ENCODE measurements around the gene PLXND1.
A peak's percentile ranks its signal among the peaks of the same experiment; 100 is the strongest.

Gene PLXND1

GRCh38 chr3:129628169-129628522 lies 21.7 kb upstream of the PLXND1 start:
- no peak for DNase-seq (ENCODE audit: low spot score)

GRCh38 chr3:129627350-129628168 lies 21.1 kb upstream of the PLXND1 start:
- DNase-seq (ENCODE audit: low spot score), result peak; percentile 68

GRCh38 chr3:129626744-129627349 lies 20.4 kb upstream of the PLXND1 start:
- peak; percentile 52 for DNase-seq (ENCODE audit: low spot score)

GRCh38 chr3:129625072-129625874 lies 18.8 kb upstream of the PLXND1 start:
- DNase-seq (ENCODE audit: low spot score), result no peak

GRCh38 chr3:129624347-129625071 lies 18.0 kb upstream of the PLXND1 start:
- DNase-seq (ENCODE audit: low spot score), result no peak

- no peak for DNase-seq (ENCODE audit: low spot score)
Observed at GRCh38 chr3:129623447-129624118, 17.1 kb upstream of the PLXND1 start.

- no peak for DNase-seq (ENCODE audit: low spot score)
Observed at GRCh38 chr3:129622933-129623332, 16.5 kb upstream of the PLXND1 start.

- DNase-seq (ENCODE audit: low spot score), result no peak
Observed at GRCh38 chr3:129622226-129622874, 15.9 kb upstream of the PLXND1 start.

GRCh38 chr3:129621626-129622225 lies 15.2 kb upstream of the PLXND1 start:
- DNase-seq (ENCODE audit: low spot score), result no peak

GRCh38 chr3:129620828-129621559 lies 14.5 kb upstream of the PLXND1 start:
- no peak for DNase-seq (ENCODE audit: low spot score)

- DNase-seq (ENCODE audit: low spot score), result no peak
Observed at GRCh38 chr3:129619726-129620162, 13.3 kb upstream of the PLXND1 start.

GRCh38 chr3:129618901-129619671 lies 12.6 kb upstream of the PLXND1 start:
- no peak for DNase-seq (ENCODE audit: low spot score)

- no peak for DNase-seq (ENCODE audit: low spot score)
Observed at GRCh38 chr3:129618186-129618820, 11.8 kb upstream of the PLXND1 start.

GRCh38 chr3:129617381-129618185 lies 11.1 kb upstream of the PLXND1 start:
- DNase-seq (ENCODE audit: low spot score), result no peak

- no peak for DNase-seq (ENCODE audit: low spot score)
Observed at GRCh38 chr3:129616713-129617112, 10.2 kb upstream of the PLXND1 start.

GRCh38 chr3:129616291-129616690 lies 9.8 kb upstream of the PLXND1 start:
- DNase-seq (ENCODE audit: low spot score), result no peak

GRCh38 chr3:129615751-129616281 lies 9.3 kb upstream of the PLXND1 start:
- DNase-seq (ENCODE audit: low spot score), result no peak
